ENCODE measurements around the gene CCDC171. TPM values are rescaled to one million over a fixed set of nuclear protein-coding genes. Genes with fewer than 3 reads are reported as not detected.

The CCDC171 gene
- total RNA-seq, 1 donor from 2014 or later = 2.9 TPM

GRCh38 chr9:15761551-15761950 lies 208.7 kb downstream of the CCDC171 start:
- Histone ChIP-seq H3K36me3 (no peaks in the 10 kb centered on the region), H3K4me3 (no peak overlapping the region), H3K27me3 (ENCODE audit: low read depth) (no peaks in the 10 kb centered on the region), H3K9me3 (no peaks in the 10 kb centered on the region), H3K4me1 (no peaks in the 10 kb centered on the region), H3K27ac (no peak overlapping the region)
- ATAC-seq (no peak), DNase-seq (no peak)
- TF ChIP-seq, protein P1, sequence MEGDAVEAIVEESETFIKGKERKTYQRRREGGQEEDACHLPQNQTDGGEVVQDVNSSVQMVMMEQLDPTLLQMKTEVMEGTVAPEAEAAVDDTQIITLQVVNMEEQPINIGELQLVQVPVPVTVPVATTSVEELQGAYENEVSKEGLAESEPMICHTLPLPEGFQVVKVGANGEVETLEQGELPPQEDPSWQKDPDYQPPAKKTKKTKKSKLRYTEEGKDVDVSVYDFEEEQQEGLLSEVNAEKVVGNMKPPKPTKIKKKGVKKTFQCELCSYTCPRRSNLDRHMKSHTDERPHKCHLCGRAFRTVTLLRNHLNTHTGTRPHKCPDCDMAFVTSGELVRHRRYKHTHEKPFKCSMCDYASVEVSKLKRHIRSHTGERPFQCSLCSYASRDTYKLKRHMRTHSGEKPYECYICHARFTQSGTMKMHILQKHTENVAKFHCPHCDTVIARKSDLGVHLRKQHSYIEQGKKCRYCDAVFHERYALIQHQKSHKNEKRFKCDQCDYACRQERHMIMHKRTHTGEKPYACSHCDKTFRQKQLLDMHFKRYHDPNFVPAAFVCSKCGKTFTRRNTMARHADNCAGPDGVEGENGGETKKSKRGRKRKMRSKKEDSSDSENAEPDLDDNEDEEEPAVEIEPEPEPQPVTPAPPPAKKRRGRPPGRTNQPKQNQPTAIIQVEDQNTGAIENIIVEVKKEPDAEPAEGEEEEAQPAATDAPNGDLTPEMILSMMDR (IDR thresholded peaks at IDR 0.05) = no peak
- intact Hi-C loops (cut with DNase I) = no loop called here

GRCh38 chr9:15763371-15763770 lies 210.5 kb downstream of the CCDC171 start:
- no peak for DNase-seq
- Histone ChIP-seq H3K4me1 (no peaks in the 10 kb centered on the region), H3K27ac (no peak overlapping the region), H3K36me3 (no peaks in the 10 kb centered on the region), H3K4me3 (no peak overlapping the region), H3K9me3 (no peaks in the 10 kb centered on the region), H3K27me3 (ENCODE audit: low read depth) (no peaks in the 10 kb centered on the region)
- TF ChIP-seq, protein P1 (IDR thresholded peaks at IDR 0.05) = no peak
- ATAC-seq = no peak
- intact Hi-C loops (cut with DNase I) = no loop called here

GRCh38 chr9:15764131-15764530 lies 211.3 kb downstream of the CCDC171 start:
- TF ChIP-seq, protein P1 (IDR thresholded peaks at IDR 0.05) = no peak
- Histone ChIP-seq H3K4me1 (no peaks in the 10 kb centered on the region), H3K27ac (no peak overlapping the region), H3K36me3 (no peaks in the 10 kb centered on the region), H3K27me3 (ENCODE audit: low read depth) (no peaks in the 10 kb centered on the region), H3K9me3 (no peaks in the 10 kb centered on the region), H3K4me3 (no peak overlapping the region)
- no peak for DNase-seq
- intact Hi-C loops (cut with DNase I) = no loop called here
- ATAC-seq = no peak

DNA sequence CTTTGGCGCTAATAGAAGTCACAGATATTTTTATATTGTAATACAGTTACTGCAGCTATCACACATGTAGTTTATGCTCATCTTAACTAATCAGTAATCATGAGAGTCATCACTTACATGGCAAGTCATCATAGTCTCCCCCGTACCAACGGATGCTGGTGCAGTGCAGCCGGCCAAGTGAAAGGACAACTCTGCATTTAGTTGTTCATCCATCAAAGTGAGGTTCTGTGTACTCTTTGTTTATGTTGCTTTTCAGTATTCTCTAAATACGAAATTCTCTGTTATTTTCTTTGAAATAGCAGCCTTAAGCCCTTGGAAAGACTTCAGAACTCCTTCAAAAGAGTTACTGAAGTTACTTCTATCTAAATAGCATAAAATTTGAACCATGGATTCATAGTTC lies 216.7 kb downstream of the CCDC171 start:
- DNase-seq (no peak), ATAC-seq (no peak)
- TF ChIP-seq, protein P1 (IDR thresholded peaks at IDR 0.05) = no peak
- no peak overlapping the region for H3K27ac ChIP-seq
- intact Hi-C loops (cut with DNase I) = no loop called here
- no peaks in the 10 kb centered on the region for H3K27me3 ChIP-seq (ENCODE audit: low read depth)
- no peak overlapping the region for H3K4me3 ChIP-seq
- H3K9me3 ChIP-seq = no peaks in the 10 kb centered on the region
- H3K36me3 ChIP-seq = no peaks in the 10 kb centered on the region
- no peaks in the 10 kb centered on the region for H3K4me1 ChIP-seq

DNA sequence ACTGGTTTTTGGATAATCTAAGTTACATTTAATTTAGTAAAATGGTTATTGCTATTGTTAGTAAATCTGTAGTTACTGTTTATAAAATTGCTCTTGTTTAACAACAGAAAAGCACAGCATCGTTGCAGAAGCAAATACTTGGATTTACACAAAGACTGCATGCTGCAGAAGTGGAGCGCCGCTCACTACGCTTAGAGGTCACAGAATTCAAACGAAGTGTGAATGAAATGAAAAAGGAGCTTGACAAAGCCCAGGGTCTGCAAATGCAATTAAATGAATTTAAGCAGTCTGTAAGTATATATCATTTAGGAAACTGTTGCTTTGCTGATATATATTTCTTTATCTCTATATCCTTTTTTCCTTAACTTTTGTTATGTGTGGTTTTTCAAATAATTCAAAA lies 226.0 kb downstream of the CCDC171 start:
- Histone ChIP-seq H3K4me1 (no peaks in the 10 kb centered on the region), H3K27me3 (ENCODE audit: low read depth) (no peaks in the 10 kb centered on the region), H3K36me3 (no peaks in the 10 kb centered on the region), H3K27ac (no peak overlapping the region), H3K9me3 (no peaks in the 10 kb centered on the region), H3K4me3 (no peak overlapping the region)
- ATAC-seq = no peak
- TF ChIP-seq, protein P1 (IDR thresholded peaks at IDR 0.05) = no peak
- no peak for DNase-seq
- intact Hi-C loops (cut with DNase I) = no loop called here

- TF ChIP-seq, protein P1 (IDR thresholded peaks at IDR 0.05) = no peak
- no peaks in the 10 kb centered on the region for H3K4me1 ChIP-seq
- DNase-seq (no peak), ATAC-seq (no peak)
- H3K36me3 ChIP-seq = no peaks in the 10 kb centered on the region
- no peaks in the 10 kb centered on the region for H3K27me3 ChIP-seq (ENCODE audit: low read depth)
- no peak overlapping the region for H3K27ac ChIP-seq
- no peaks in the 10 kb centered on the region for H3K9me3 ChIP-seq
- intact Hi-C loops (cut with DNase I) = no loop called here
- no peak overlapping the region for H3K4me3 ChIP-seq
These were observed 229.3 kb downstream of the CCDC171 start for GRCh38 chr9:15782106-15782505.
